ENCODE measurements around the gene CKS2. TPM values are rescaled to one million over a fixed set of nuclear protein-coding genes. Genes with fewer than 3 reads are reported as not detected.

Gene CKS2
- total RNA-seq, 2 experiments from 2014 or later = 114 to 126 TPM

GRCh38 chr9:89345476-89345875, 34.5 kb downstream of the CKS2 start:
- no peak for DNase-seq
- POLR2A ChIA-PET = no interaction called here
- H3K4me1 Mint-ChIP-seq = peaks cover 7% of the 10 kb centered on the region
- no peaks in the 10 kb centered on the region for H3K27me3 Mint-ChIP-seq
- H3K9me3 Mint-ChIP-seq = no peaks in the 10 kb centered on the region
- no peak for ATAC-seq (ENCODE audit: low read depth)
- H3K4me3 Mint-ChIP-seq = no peak overlapping the region
- H3K36me3 Mint-ChIP-seq = peaks cover 64% of the 10 kb centered on the region
- no peak overlapping the region for H3K27ac Mint-ChIP-seq

- H3K4me3 Mint-ChIP-seq = no peak overlapping the region
- H3K4me1 Mint-ChIP-seq = peaks cover 7% of the 10 kb centered on the region
- POLR2A ChIA-PET = no interaction called here
- H3K9me3 Mint-ChIP-seq = no peaks in the 10 kb centered on the region
- H3K27me3 Mint-ChIP-seq = no peaks in the 10 kb centered on the region
- peaks cover 67% of the 10 kb centered on the region for H3K36me3 Mint-ChIP-seq
- no peak for DNase-seq
- ATAC-seq (ENCODE audit: low read depth) = no peak
- H3K27ac Mint-ChIP-seq = no peak overlapping the region
Observed at GRCh38 chr9:89346696-89347095, 35.7 kb downstream of the CKS2 start.

DNA sequence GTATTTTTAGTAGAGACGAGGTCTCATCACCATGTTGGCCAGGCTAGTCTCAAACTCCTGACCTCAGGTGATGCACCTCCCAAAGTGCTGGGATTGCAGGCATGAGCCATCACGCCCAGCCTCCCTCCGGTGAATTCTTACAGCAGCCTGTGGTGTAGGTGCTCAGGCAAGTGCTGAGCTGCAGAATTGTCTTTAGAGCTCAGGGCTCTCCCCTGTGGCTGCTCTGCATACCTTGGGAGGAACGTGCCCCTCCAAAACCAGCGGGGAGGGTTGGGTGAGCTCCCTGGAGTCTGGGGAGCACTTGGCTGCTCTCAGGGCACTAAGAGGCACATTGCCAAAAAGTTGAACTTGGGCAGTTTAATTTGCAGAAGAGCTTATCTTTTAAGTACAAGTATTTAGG, 36.7 kb downstream of the CKS2 start:
- ATAC-seq (ENCODE audit: low read depth) = no peak
- POLR2A ChIA-PET = no interaction called here

DNA sequence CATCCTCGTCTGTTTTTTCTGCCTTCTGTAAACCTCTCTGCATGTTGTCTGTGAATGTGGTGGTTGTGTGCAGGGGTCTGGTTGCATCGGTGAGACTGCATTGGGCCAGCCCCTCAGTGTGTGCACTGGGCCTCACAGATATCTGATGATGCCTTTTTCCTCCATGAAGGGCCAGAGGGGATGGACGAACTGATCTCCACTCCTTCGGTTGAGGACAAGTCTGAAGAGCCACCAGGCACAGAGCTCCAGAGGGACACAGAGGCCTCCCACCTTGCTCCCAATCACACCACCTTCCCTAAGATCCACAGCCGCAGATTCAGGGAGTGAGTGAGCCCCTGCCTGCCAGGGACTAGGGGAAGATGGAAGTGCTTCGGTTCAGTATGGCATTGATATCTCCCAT, 38.6 kb downstream of the CKS2 start:
- no peaks in the 10 kb centered on the region for H3K9me3 Mint-ChIP-seq
- DNase-seq (no peak), ATAC-seq (ENCODE audit: low read depth) (no peak)
- H3K27me3 Mint-ChIP-seq = no peaks in the 10 kb centered on the region
- H3K27ac Mint-ChIP-seq = no peak overlapping the region
- peaks cover 15% of the 10 kb centered on the region for H3K4me1 Mint-ChIP-seq
- H3K4me3 Mint-ChIP-seq = no peak overlapping the region
- POLR2A ChIA-PET = no interaction called here
- peaks cover 48% of the 10 kb centered on the region for H3K36me3 Mint-ChIP-seq

More for the DNA sequence above, 36.7 kb downstream of the CKS2 start:
- no peaks in the 10 kb centered on the region for H3K9me3 Mint-ChIP-seq
- H3K4me3 Mint-ChIP-seq = no peak overlapping the region
- no peak overlapping the region for H3K27ac Mint-ChIP-seq
- peaks cover 12% of the 10 kb centered on the region for H3K4me1 Mint-ChIP-seq
- peaks cover 61% of the 10 kb centered on the region for H3K36me3 Mint-ChIP-seq
- no peaks in the 10 kb centered on the region for H3K27me3 Mint-ChIP-seq
- no peak for DNase-seq

DNA sequence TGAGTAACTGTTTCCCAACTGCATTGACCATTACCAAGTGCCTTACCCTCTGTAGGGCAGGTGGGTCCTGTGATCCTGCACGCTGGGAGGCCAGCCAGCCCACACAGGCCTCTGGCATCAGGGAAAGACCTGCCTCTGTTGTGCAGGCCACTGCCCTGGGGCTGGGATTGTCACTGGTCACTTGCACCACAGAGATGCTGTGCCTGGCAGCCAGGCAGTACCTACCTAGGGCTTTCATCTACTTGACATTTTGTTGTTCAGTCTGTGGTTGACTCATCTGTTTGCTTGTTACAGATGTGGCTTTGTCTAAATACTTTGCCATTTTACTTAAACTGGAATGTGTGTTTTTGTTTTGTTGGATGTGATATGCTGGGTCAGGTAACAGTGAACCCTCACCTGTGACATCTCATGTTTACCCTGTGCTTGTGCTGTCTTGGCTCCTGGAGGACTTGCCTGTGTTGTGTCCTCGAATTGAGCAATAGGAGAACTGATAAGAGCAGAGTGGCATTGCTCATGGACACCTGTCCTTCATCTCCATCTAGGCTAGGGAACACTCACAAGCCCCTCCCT, 40.1 kb downstream of the CKS2 start:
- ATAC-seq (ENCODE audit: low read depth) (no peak), DNase-seq (no peak)
- peaks cover 40% of the 10 kb centered on the region for H3K36me3 Mint-ChIP-seq
- no peak overlapping the region for H3K4me3 Mint-ChIP-seq
- H3K4me1 Mint-ChIP-seq = peaks cover 12% of the 10 kb centered on the region
- H3K27me3 Mint-ChIP-seq = no peaks in the 10 kb centered on the region
- no peak overlapping the region for H3K27ac Mint-ChIP-seq
- POLR2A ChIA-PET = no interaction called here
- no peaks in the 10 kb centered on the region for H3K9me3 Mint-ChIP-seq

DNA sequence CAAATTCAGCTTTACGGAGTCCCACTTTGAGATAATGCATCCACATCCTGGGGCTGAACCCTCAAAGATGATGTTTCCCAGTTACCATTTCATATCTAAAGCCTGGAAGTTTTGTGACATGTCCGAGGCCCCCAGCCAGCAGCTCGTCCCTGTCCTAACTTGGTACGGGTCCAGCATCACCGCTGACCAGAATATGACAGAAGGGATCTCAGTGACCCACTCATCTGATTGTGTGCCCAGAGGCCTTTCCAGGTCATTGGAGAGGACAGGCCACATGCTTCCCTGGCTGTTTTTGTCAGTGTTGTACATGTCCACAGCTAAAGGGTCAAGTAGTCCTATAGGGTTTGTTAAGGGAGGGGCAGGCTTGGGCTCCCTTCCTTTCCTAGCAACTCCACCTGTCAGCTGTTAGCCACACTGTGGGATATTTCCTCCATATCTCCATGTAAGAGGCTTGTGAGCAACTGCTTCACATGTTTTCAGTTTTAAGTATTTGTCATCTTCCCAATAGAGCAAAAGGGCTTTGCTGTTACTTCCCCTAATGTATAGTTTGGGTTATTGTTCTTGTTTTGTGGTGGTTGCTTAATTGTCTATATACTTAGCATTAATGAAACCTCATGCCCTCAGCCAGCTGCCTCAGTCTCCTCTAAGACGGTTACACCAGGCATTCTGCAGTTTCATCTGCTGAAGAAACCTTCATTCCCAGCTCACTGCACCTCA, 40.7 kb downstream of the CKS2 start:
- peak overlapping the region; percentile 91 for H3K27ac Mint-ChIP-seq
- peaks cover 43% of the 10 kb centered on the region for H3K36me3 Mint-ChIP-seq
- H3K27me3 Mint-ChIP-seq = no peaks in the 10 kb centered on the region
- peaks cover 19% of the 10 kb centered on the region for H3K4me1 Mint-ChIP-seq
- POLR2A ChIA-PET = interaction anchor here (0.6 to 1.1 kb wide), 2 partner anchors 21 to 40 kb away, joined by 3 to 4 read pairs; no protein-coding TSS in a partner anchor
- DNase-seq (no peak), ATAC-seq (ENCODE audit: low read depth) (no peak)
- no peak overlapping the region for H3K4me3 Mint-ChIP-seq
- no peaks in the 10 kb centered on the region for H3K9me3 Mint-ChIP-seq

GRCh38 chr9:89352451-89352850, 41.5 kb downstream of the CKS2 start:
- Mint-ChIP-seq H3K4me1 (peaks cover 26% of the 10 kb centered on the region), H3K4me3 (peak overlapping the region; percentile 73), H3K27me3 (no peaks in the 10 kb centered on the region), H3K9me3 (no peaks in the 10 kb centered on the region), H3K36me3 (peaks cover 41% of the 10 kb centered on the region), H3K27ac (peak overlapping the region; percentile 91)
- DNase-seq = no peak
- POLR2A ChIA-PET = interaction anchor here (0.6 to 1.1 kb wide), 2 partner anchors 16 to 20 kb away, joined by 3 to 4 read pairs; no protein-coding TSS in a partner anchor
- ATAC-seq (ENCODE audit: low read depth) = no peak

DNA sequence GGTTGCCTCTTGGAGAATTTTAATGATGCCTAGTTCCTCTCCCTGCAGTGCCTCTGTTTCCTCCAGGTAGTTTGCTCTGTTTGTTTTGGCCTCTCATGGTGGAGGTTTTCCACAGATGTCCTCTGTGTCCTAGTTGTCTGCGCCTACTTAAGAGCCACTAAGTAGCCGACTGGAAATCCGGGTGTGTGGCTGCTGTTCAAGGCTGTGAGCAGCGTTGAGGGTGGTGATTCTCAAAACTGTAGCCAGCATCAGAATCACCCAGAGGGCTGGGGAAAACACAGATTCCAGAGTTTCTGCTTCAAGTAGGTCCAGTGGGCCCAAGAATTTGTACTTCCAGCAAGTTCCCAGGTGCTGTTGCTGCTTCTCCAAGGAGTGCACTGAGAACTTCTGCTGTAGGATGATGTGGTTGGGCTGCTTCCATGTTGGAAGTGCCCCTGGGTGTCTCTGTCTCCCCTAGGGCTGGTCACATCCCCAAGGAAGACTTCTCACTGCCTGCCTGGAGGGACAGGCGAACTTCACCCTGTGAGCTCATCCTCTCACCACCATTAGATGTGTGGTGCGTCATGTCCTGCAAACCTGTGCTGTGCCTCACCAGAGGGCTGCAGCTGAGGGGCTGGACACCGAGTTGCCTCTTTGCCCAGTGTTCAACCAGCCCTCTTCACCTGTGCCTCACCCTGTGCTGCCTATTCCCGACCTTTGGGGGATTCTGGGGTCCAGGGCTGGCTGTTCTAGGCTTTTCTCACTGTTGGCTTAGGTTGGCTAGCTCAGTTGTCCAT, 42.1 kb downstream of the CKS2 start:
- peaks cover 31% of the 10 kb centered on the region for H3K4me1 Mint-ChIP-seq
- no peaks in the 10 kb centered on the region for H3K9me3 Mint-ChIP-seq
- POLR2A ChIA-PET = interaction anchor here (0.6 to 1.2 kb wide), 3 partner anchors 16 to 34 kb away, joined by 3 to 4 read pairs (median 3); no protein-coding TSS in a partner anchor
- ATAC-seq (ENCODE audit: low read depth) (no peak), DNase-seq (no peak)
- peaks cover 43% of the 10 kb centered on the region for H3K36me3 Mint-ChIP-seq
- no peaks in the 10 kb centered on the region for H3K27me3 Mint-ChIP-seq
- peak overlapping the region; percentile 73 for H3K4me3 Mint-ChIP-seq
- peak overlapping the region; percentile 91 for H3K27ac Mint-ChIP-seq

GRCh38 chr9:89353989-89354388, 43.0 kb downstream of the CKS2 start:
- H3K36me3 Mint-ChIP-seq = peaks cover 45% of the 10 kb centered on the region
- no peaks in the 10 kb centered on the region for H3K27me3 Mint-ChIP-seq
- H3K4me3 Mint-ChIP-seq = no peak overlapping the region
- POLR2A ChIA-PET = interaction anchor here (1.2 kb wide), 1 partner anchor 35 kb away, joined by 3 read pairs; no protein-coding TSS in a partner anchor
- ATAC-seq (ENCODE audit: low read depth) = no peak
- H3K27ac Mint-ChIP-seq = peak overlapping the region; percentile 56
- H3K9me3 Mint-ChIP-seq = no peaks in the 10 kb centered on the region
- no peak for DNase-seq
- H3K4me1 Mint-ChIP-seq = peaks cover 33% of the 10 kb centered on the region

DNA sequence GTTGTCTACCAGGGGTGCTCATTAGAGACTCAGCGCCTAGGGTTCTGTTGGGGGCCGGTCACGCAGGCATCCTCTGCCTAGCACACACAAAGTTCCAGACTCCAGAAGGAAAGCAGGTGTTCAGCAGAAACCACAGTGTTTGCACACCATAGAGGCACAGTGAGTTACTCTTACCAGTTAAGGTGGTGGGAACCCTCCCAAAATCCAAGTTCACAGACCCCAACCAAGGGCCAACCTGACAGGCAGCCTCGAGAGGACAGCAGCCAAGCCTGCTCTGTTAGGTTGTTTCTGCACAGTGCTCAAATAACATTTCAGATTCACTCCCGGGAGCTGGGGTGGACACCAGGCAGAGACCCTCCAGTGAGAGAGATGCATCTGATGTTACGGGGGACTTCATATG, 43.5 kb downstream of the CKS2 start:
- ATAC-seq (ENCODE audit: low read depth) (no peak), DNase-seq (no peak)
- peaks cover 46% of the 10 kb centered on the region for H3K36me3 Mint-ChIP-seq
- no peak overlapping the region for H3K4me3 Mint-ChIP-seq
- POLR2A ChIA-PET = interaction anchor here (1.2 kb wide), 1 partner anchor 36 kb away, joined by 3 read pairs; no protein-coding TSS in a partner anchor
- H3K9me3 Mint-ChIP-seq = no peaks in the 10 kb centered on the region
- no peak overlapping the region for H3K27ac Mint-ChIP-seq
- peaks cover 33% of the 10 kb centered on the region for H3K4me1 Mint-ChIP-seq
- no peaks in the 10 kb centered on the region for H3K27me3 Mint-ChIP-seq

- peaks cover 41% of the 10 kb centered on the region for H3K4me1 Mint-ChIP-seq
- H3K9me3 Mint-ChIP-seq = no peaks in the 10 kb centered on the region
- no peak for ATAC-seq (ENCODE audit: low read depth)
- POLR2A ChIA-PET = no interaction called here
- no peak overlapping the region for H3K4me3 Mint-ChIP-seq
- H3K27me3 Mint-ChIP-seq = no peaks in the 10 kb centered on the region
- peaks cover 48% of the 10 kb centered on the region for H3K36me3 Mint-ChIP-seq
- no peak for DNase-seq
- H3K27ac Mint-ChIP-seq = no peak overlapping the region
Observed at GRCh38 chr9:89356782-89357181, 45.8 kb downstream of the CKS2 start.

DNA sequence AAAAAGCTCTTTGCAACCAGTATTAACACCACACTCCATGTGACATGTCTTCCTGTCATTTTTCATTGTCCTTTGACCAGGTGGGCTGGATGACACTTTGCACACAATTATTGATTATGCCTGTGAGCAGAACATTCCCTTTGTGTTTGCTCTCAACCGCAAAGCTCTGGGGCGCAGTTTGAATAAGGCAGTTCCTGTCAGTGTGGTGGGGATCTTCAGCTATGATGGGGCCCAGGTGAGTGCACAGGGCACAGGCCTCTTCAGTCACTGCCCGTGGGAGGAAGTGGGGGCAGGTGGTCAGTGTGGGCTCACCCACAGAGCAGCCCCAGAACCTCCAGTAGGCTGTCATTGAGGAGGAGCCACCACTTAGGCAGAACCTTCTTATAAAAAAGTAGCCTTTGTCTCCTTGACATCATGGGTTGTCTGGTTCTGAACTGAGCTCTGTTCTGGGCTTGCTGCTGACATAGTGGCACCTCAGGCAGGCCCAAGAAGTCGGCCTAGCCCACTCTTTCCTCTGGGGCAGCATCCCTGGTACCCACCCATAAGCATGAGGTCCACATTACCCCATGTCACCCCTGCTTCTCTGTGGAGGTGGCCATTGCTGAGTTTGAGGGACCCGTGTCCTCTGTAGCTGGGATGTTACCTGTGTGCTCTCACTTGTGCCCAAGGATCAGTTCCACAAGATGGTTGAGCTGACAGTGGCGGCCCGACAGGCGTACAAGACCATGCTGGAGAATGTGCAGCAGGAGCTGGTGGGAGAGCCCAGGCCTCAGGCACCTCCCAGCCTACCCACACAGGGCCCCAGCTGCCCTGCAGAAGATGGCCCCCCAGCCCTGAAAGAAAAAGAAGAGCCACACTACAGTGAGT, 46.6 kb downstream of the CKS2 start:
- peaks cover 45% of the 10 kb centered on the region for H3K36me3 Mint-ChIP-seq
- peaks cover 33% of the 10 kb centered on the region for H3K4me1 Mint-ChIP-seq
- DNase-seq (peak; percentile 67), ATAC-seq (ENCODE audit: low read depth) (peak; percentile 76)
- peak overlapping the region; percentile 81 for H3K27ac Mint-ChIP-seq
- no peaks in the 10 kb centered on the region for H3K9me3 Mint-ChIP-seq
- peak overlapping the region; percentile 28 for H3K4me3 Mint-ChIP-seq
- POLR2A ChIA-PET = no interaction called here
- H3K27me3 Mint-ChIP-seq = no peaks in the 10 kb centered on the region

All from activated naive CD8-positive, alpha-beta T cell treated with anti-CD3 and anti-CD28 coated beads, Interleukin-2, amount 10 ng/mL, durations not matched to agents 7 days and 5 days (primary cell).